SIG-M5 treated with dmso at 0.1 percent for 504 hours (cell line): ENCODE results near the gene SLC24A3.

Experiments used
- DNase-seq: peaks from one replicate; lab custom pipeline; 2025; ENCODE audit not compliant: unreplicated experiment; lab: John Stamatoyannopoulos, UW

Gene SLC24A3

GRCh38 chr20:19301142-19301541, 88.7 kb downstream of the SLC24A3 start:
- no peak for DNase-seq

GRCh38 chr20:19301843-19302242, 89.4 kb downstream of the SLC24A3 start:
- no peak for DNase-seq

GRCh38 chr20:19302714-19303113, 90.3 kb downstream of the SLC24A3 start:
- DNase-seq: no peak

GRCh38 chr20:19304389-19304788, 91.9 kb downstream of the SLC24A3 start:
- DNase-seq: peak; percentile 71

- DNase-seq: no peak
These were observed 92.5 kb downstream of the SLC24A3 start for GRCh38 chr20:19304886-19305415.

GRCh38 chr20:19308146-19308545, 95.7 kb downstream of the SLC24A3 start:
- peak; percentile 88 for DNase-seq

- no peak for DNase-seq
These were observed 98.1 kb downstream of the SLC24A3 start for GRCh38 chr20:19310541-19310940.

GRCh38 chr20:19313342-19314069, 101.1 kb downstream of the SLC24A3 start:
- DNase-seq: no peak

- no peak for DNase-seq
These were observed 102.2 kb downstream of the SLC24A3 start for GRCh38 chr20:19314621-19315020.

GRCh38 chr20:19317237-19318069, 105.0 kb downstream of the SLC24A3 start:
- DNase-seq: no peak

GRCh38 chr20:19318610-19319009, 106.2 kb downstream of the SLC24A3 start:
- DNase-seq: no peak

- DNase-seq: no peak
These were observed 107.6 kb downstream of the SLC24A3 start for GRCh38 chr20:19320005-19320404.

- no peak for DNase-seq
These were observed 108.7 kb downstream of the SLC24A3 start for GRCh38 chr20:19321176-19321575.

GRCh38 chr20:19322061-19322985, 109.9 kb downstream of the SLC24A3 start:
- no peak for DNase-seq

- DNase-seq: no peak
These were observed 115.0 kb downstream of the SLC24A3 start for GRCh38 chr20:19327401-19327800.

- DNase-seq: no peak
These were observed 116.2 kb downstream of the SLC24A3 start for GRCh38 chr20:19328676-19329075.

- no peak for DNase-seq
These were observed 117.6 kb downstream of the SLC24A3 start for GRCh38 chr20:19330038-19330437.

GRCh38 chr20:19330731-19331130, 118.3 kb downstream of the SLC24A3 start:
- no peak for DNase-seq

- no peak for DNase-seq
These were observed 121.1 kb downstream of the SLC24A3 start for GRCh38 chr20:19333563-19333962.

- DNase-seq: no peak
These were observed 122.9 kb downstream of the SLC24A3 start for GRCh38 chr20:19335341-19335740.

- DNase-seq: no peak
These were observed 123.5 kb downstream of the SLC24A3 start for GRCh38 chr20:19335916-19336315.
